Mesenchymal stem cell (in vitro differentiated cells and primary cell): Measurements from ENCODE around the gene DUSP18.
"Not testable (repeated sequence)": the region's sequence is repeated elsewhere in the genome, so short reads cannot be mapped to it uniquely, and the experiment has no call there.

Experiments
- DNase-seq: peaks from one replicate; pipeline ENCODE4 v3.0.0-alpha.2; 2013
- H2AFZ ChIP-seq: one replicate; pipeline ENCODE4 v1.6.1; 2013; ENCODE audit warnings: low read depth, mild to moderate bottlenecking, control low read depth, inconsistent platforms, low read length, moderate library complexity
- H2AK5ac ChIP-seq: 2 replicates; pipeline ENCODE4 v1.6.1; 2013; ENCODE audit warnings: low read length, moderate library complexity, mild to moderate bottlenecking, inconsistent platforms; ENCODE audit not compliant: severe bottlenecking
- H2BK120ac ChIP-seq: one replicate; pipeline ENCODE4 v1.6.1; 2013; ENCODE audit warnings: low read depth, mild to moderate bottlenecking, inconsistent platforms, low read length, moderate library complexity
- H2BK12ac ChIP-seq, 2 experiments: one replicate each; pipeline ENCODE4 v1.6.1; 2013; ENCODE audit warnings: inconsistent platforms in 2 of 2, low read length in 2 of 2, mild to moderate bottlenecking in 2 of 2, moderate library complexity in 2 of 2, control low read depth in 1 of 2
- H2BK15ac ChIP-seq: one replicate; pipeline ENCODE4 v1.6.1; 2013; ENCODE audit warnings: mild to moderate bottlenecking, low read depth, inconsistent platforms; ENCODE audit not compliant: poor library complexity, severe bottlenecking
- H2BK5ac ChIP-seq: 2 replicates; pipeline ENCODE4 v1.6.1; 2013; ENCODE audit warnings: low read depth, mild to moderate bottlenecking, low read length, control low read depth, inconsistent platforms; ENCODE audit not compliant: poor library complexity, severe bottlenecking
- H3K14ac ChIP-seq, 2 experiments: one replicate each; pipeline ENCODE4 v1.6.1; 2013; ENCODE audit warnings: inconsistent platforms in 2 of 2, low read length in 2 of 2, control low read depth in 1 of 2, mild to moderate bottlenecking in 1 of 2, moderate library complexity in 1 of 2
- H3K18ac ChIP-seq, 2 experiments: one replicate each; pipeline ENCODE4 v1.6.1; 2013; ENCODE audit warnings: inconsistent platforms in 2 of 2, low read length in 2 of 2, control low read depth in 1 of 2, low read depth in 1 of 2, mild to moderate bottlenecking in 1 of 2
- H3K23ac ChIP-seq, 2 experiments: one replicate each; pipeline ENCODE4 v1.6.1; 2013; ENCODE audit warnings: inconsistent platforms in 2 of 2, low read length in 2 of 2, mild to moderate bottlenecking in 2 of 2, moderate library complexity in 2 of 2, control low read depth in 1 of 2
- H3K27ac ChIP-seq: 2 replicates; pipeline ENCODE4 v1.5.1; 2013; ENCODE audit warnings: mild to moderate bottlenecking, moderate library complexity, low read length, control low read depth, inconsistent platforms; ENCODE audit not compliant: poor library complexity, severe bottlenecking
- H3K27me3 ChIP-seq, 2 experiments: 2 replicates each; pipeline versions ENCODE4 v1.6.1 to v1.7.0; 2013; ENCODE audit warnings: low read length in 2 of 2, mild to moderate bottlenecking in 2 of 2, moderate library complexity in 2 of 2, control low read depth in 1 of 2, inconsistent platforms in 1 of 2; ENCODE audit not compliant: control insufficient read depth in 1 of 2, insufficient read depth in 1 of 2
- H3K36me3 ChIP-seq, 2 experiments: 2 replicates each; pipeline versions ENCODE4 v1.6.1 to v1.7.0; 2013; ENCODE audit warnings: low read length in 2 of 2, control low read depth in 1 of 2, inconsistent platforms in 1 of 2, low read depth in 1 of 2, mild to moderate bottlenecking in 1 of 2; ENCODE audit not compliant: insufficient read depth in 2 of 2, control insufficient read depth in 1 of 2
- H3K4ac ChIP-seq, 2 experiments: one replicate each; pipeline ENCODE4 v1.6.1; 2013; ENCODE audit warnings: inconsistent platforms in 2 of 2, low read length in 2 of 2, mild to moderate bottlenecking in 2 of 2, moderate library complexity in 2 of 2, control low read depth in 1 of 2, low read depth in 1 of 2
- H3K4me1 ChIP-seq: 2 replicates; pipeline ENCODE4 v1.6.1; 2013; ENCODE audit warnings: low read depth, low read length, control low read depth; ENCODE audit not compliant: control insufficient read depth, insufficient read depth
- H3K4me2 ChIP-seq: 2 replicates; pipeline ENCODE4 v1.6.1; 2013; ENCODE audit warnings: low read length, mild to moderate bottlenecking, inconsistent platforms; ENCODE audit not compliant: poor library complexity, severe bottlenecking
- H3K4me3 ChIP-seq, 2 experiments: 2 replicates each; pipeline versions ENCODE4 v1.5.1 to v1.7.0; 2013; ENCODE audit warnings: low read length in 2 of 2, mild to moderate bottlenecking in 2 of 2, control low read depth in 1 of 2, low read depth in 1 of 2; ENCODE audit not compliant: insufficient read depth in 1 of 2
- H3K79me1 ChIP-seq: replicated peaks from 2 replicates; pipeline ENCODE4 v1.6.1; 2013; ENCODE audit warnings: mild to moderate bottlenecking, control low read depth, low read length, inconsistent platforms; ENCODE audit not compliant: poor library complexity, severe bottlenecking
- H3K9ac ChIP-seq: 2 replicates; pipeline ENCODE4 v1.7.0; 2013; ENCODE audit warnings: mild to moderate bottlenecking, low read length, moderate library complexity
- H3K9me3 ChIP-seq: 2 replicates; pipeline ENCODE4 v1.7.0; 2013; ENCODE audit warnings: mild to moderate bottlenecking, low read length; ENCODE audit not compliant: control insufficient read depth
- H4K8ac ChIP-seq: one replicate; pipeline ENCODE4 v1.6.1; 2013; ENCODE audit warnings: inconsistent platforms, mild to moderate bottlenecking, low read length, moderate library complexity
- H4K91ac ChIP-seq: one replicate; pipeline ENCODE4 v1.6.1; 2013; ENCODE audit warnings: mild to moderate bottlenecking, low read length, inconsistent platforms
- WGBS: methylation state at CpG from one replicate; pipeline ENCODE4 v1.1.7; 2013; ENCODE audit warnings: mixed read lengths; 5-methylcytosine and 5-hydroxymethylcytosine counted together

Gene DUSP18

DNA sequence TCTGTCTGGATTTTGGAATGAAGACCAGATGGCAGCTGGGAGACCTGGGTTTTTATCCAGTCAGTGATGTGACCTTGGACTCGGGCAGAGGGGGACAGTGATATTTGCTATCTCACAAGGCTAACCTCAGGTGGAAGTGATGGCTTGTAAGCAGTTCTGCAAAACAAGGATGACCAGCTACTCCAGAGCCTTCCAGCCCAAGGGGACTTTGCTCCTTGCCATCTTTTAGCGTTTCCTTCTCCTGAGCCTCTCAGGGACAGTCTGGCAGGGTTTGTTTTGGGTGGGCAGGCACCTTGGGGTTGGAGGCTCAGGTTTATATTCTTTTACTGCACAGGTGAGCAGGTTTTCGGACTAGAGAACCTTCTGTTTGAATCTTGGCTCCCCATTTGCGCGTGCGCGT, 17.5 kb upstream of the DUSP18 start:
- WGBS: 94% methylated on average over 7 of the region's 7 CpGs
- no peak overlapping the region for H3K27ac ChIP-seq
- no peak overlapping the region for H2AFZ ChIP-seq
- H3K4me1 ChIP-seq: no peaks in the 10 kb centered on the region
- DNase-seq: no peak
- H2BK15ac ChIP-seq: no peak overlapping the region
- no peaks in the 10 kb centered on the region for H3K36me3 ChIP-seq
- no peak overlapping the region for H3K4me2 ChIP-seq
- no peaks in the 10 kb centered on the region for H3K9me3 ChIP-seq
- H2AK5ac ChIP-seq: no peak overlapping the region
- H2BK12ac ChIP-seq: no peak overlapping the region
- no peak overlapping the region for H3K18ac ChIP-seq
- H3K14ac ChIP-seq: no peak overlapping the region
- H4K91ac ChIP-seq: no peak overlapping the region
- H3K23ac ChIP-seq: no peak overlapping the region
- H4K8ac ChIP-seq: no peak overlapping the region
- H2BK120ac ChIP-seq: no peak overlapping the region
- H3K79me1 ChIP-seq: no peaks in the 10 kb centered on the region
- H3K4ac ChIP-seq: no peak overlapping the region
- H3K4me3 ChIP-seq: no peak overlapping the region
- peaks cover 0 to 20% of the 10 kb centered on the region in 2 experiments for H3K27me3 ChIP-seq
- H2BK5ac ChIP-seq: no peak overlapping the region
- no peak overlapping the region for H3K9ac ChIP-seq

DNA sequence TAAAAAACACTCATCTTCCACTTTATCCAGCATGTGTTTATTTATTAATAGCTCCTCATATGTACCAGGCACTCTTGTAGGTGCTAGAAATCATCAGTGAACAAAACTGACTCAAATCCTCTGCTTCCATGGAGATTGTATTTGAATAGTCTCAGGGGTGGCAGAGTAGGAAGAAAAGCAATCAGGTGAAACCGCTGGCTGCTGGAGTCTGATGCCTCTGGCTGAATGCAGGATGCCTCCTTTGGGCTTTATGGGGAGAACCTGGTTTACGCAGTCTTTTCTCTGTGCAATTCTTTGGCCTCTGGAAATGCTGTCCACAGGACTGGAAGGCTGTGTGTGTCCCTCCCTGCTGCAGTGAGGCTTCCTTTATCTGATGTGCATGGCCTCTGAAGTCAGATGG, 14.2 kb upstream of the DUSP18 start:
- Histone ChIP-seq H4K8ac (no peak overlapping the region), H3K4me2 (no peak overlapping the region), H2AK5ac (no peak overlapping the region), H3K4me3 (no peak overlapping the region), H2AFZ (no peak overlapping the region), H3K9ac (no peak overlapping the region), H3K79me1 (no peaks in the 10 kb centered on the region), H3K27ac (no peak overlapping the region), H2BK12ac (no peak overlapping the region), H2BK15ac (no peak overlapping the region), H3K9me3 (no peaks in the 10 kb centered on the region), H3K18ac (no peak overlapping the region), H3K23ac (no peak overlapping the region), H4K91ac (no peak overlapping the region), H2BK120ac (no peak overlapping the region), H3K4me1 (no peaks in the 10 kb centered on the region), H3K14ac (no peak overlapping the region), H3K36me3 (no peaks in the 10 kb centered on the region), H3K4ac (no peak overlapping the region), H3K27me3 (peaks cover 0 to 24% of the 10 kb centered on the region in 2 experiments), H2BK5ac (no peak overlapping the region)
- 66% methylated on average over 2 of the region's 2 CpGs for WGBS
- DNase-seq: no peak

DNA sequence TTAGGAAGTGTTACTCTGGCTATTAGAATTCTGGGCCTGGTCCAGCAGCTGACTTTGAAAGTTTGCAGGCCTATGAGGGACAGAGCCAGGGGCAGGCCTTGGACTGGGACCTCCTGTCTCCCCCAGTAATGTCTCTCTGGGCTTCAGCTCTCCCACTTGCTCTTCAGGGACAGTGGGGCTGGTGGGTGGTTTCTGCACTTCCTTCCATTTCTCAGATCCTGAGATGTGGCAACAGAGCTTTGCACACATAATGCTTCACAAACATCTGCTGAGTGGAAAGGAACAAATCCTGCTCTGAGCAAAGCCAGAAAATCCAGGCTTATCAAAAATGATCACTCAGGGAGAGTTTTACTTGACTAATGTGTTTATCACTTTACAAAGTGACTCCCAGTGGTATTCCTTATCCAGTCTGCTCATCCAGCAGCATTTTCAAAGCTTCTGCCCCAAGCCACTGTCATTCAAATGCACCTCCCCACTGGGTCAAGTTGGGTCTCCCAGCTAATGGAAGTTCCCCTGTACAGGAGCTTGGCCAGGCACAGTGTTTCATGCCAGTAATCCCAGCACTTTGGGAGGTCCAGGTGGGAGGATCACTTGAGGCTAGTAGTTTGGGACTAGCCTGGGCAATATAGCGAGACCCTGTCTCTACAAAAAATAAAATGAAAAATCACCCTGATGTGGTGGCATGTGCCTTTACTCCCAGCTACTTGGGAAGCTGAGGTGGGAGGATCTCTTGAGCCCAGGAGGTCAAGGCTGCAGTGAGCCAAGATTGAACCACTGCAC, 13.5 kb upstream of the DUSP18 start:
- Histone ChIP-seq H2BK5ac (no peak overlapping the region), H4K8ac (no peak overlapping the region), H3K27me3 (peaks cover 0 to 24% of the 10 kb centered on the region in 2 experiments), H2BK15ac (no peak overlapping the region), H3K27ac (no peak overlapping the region), H2BK120ac (no peak overlapping the region), H3K18ac (no peak overlapping the region), H4K91ac (no peak overlapping the region), H3K79me1 (no peaks in the 10 kb centered on the region), H3K23ac (peak overlapping the region in 1 of 2 experiments; percentile 78), H3K36me3 (no peaks in the 10 kb centered on the region), H3K4me1 (no peaks in the 10 kb centered on the region), H3K4me2 (no peak overlapping the region), H3K9ac (peak overlapping the region; percentile 38), H3K4me3 (no peak overlapping the region), H2AK5ac (no peak overlapping the region), H3K4ac (no peak overlapping the region), H3K9me3 (no peaks in the 10 kb centered on the region), H2BK12ac (no peak overlapping the region), H3K14ac (no peak overlapping the region), H2AFZ (no peak overlapping the region)
- WGBS: no CpG with 5 or more reads among the region's 1 CpG
- DNase-seq: no peak

DNA sequence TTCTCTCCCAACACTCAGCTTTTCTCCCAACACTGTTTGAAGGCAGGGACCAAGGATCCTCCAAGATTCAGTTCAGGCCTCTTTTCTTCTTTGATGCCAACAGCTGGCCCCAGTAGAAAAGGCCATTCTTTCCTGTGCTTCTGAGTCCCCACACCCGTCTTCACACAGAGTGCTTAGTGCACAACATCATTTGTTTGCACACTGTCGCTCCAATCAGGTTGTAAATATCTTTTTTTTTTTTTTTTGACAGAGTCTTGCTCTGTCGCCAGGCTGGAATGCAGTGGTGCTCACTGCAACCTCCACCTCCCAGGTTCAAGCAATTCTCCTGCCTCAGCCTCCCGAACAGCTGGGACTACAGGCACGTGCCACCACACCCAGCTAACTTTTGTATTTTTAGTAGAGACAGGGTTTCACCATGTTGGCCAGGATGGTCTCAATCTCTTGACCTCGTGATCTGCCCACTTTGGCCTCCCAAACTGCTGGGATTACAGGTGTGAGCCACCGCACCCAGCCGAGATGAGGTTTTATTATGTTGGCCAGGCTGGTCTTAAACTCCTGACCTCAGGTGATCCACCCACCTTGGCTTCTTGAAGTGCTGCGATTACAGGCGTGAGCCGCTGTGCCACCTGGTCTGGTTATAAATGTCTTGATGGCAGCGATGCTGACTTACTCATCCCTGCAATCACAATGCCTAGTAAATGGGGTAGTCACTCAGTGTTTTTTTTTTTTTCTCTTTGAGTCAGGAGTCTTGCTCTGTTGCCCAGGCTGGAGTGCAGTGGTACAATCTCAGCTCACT, 12.4 kb upstream of the DUSP18 start:
- H3K18ac ChIP-seq, H3K4me3 ChIP-seq, H4K8ac ChIP-seq, DNase-seq, H2AK5ac ChIP-seq, H2BK5ac ChIP-seq, H3K14ac ChIP-seq, H3K4me1 ChIP-seq, H3K4me2 ChIP-seq, H3K9ac ChIP-seq, H3K9me3 ChIP-seq, H4K91ac ChIP-seq, H3K27ac ChIP-seq, H3K4ac ChIP-seq, H3K23ac ChIP-seq, H2AFZ ChIP-seq, H3K36me3 ChIP-seq, H2BK12ac ChIP-seq, H2BK120ac ChIP-seq, H3K79me1 ChIP-seq, H2BK15ac ChIP-seq: not testable (repeated sequence)
- H3K27me3 ChIP-seq: peaks cover 0 to 29% of the 10 kb centered on the region in 2 experiments
- WGBS: 76% methylated on average over 8 of the region's 12 CpGs
